Gastroesophageal sphincter (tissue), 4 donors: ENCODE data around the gene FXYD5. TPM values are rescaled to one million over a fixed set of nuclear protein-coding genes. Genes with fewer than 3 reads are reported as not detected.

Experiments
- ATAC-seq: fragments of 150-250 bp; one replicate; pipeline ENCODE4 v1.9.1; 2016; ENCODE audit warnings: mild to moderate bottlenecking, moderate library complexity
- H3K27ac ChIP-seq, 4 donors: fragments of 200-600 bp; sonication (generic) in 3 of 4; 1 replicate in 3 of 4; 2 replicates in 1 of 4; pipeline ENCODE4 v1.5.1; 2016 to 2019
- H3K27me3 ChIP-seq: fragments of 200-600 bp; sonication (generic); one replicate; pipeline ENCODE4 v1.5.1; 2019
- H3K36me3 ChIP-seq, 2 donors: fragments of 200-600 bp; sonication (generic); one replicate each; pipeline ENCODE4 v1.5.1; 2019; ENCODE audit warnings: control low read depth in 1 of 2
- H3K4me1 ChIP-seq, 3 donors: fragments of 200-600 bp; sonication (generic); 1 replicate in 2 of 3; 2 replicates in 1 of 3; pipeline ENCODE4 v1.5.1; 2016 to 2019; ENCODE audit warnings: control low read depth in 2 of 3
- H3K4me3 ChIP-seq, 2 donors: fragments of 200-600 bp; sonication (generic); one replicate each; pipeline ENCODE4 v1.5.1; 2019; ENCODE audit warnings: mild to moderate bottlenecking in 1 of 2, moderate library complexity in 1 of 2
- H3K9me3 ChIP-seq, 3 donors: fragments of 200-600 bp; sonication (generic); one replicate each; pipeline ENCODE4 v1.5.1; 2017 to 2019; ENCODE audit warnings: control low read depth in 2 of 3
- CTCF ChIP-seq, 4 experiments: fragments of 200-600 bp in 2 of 4; fragments of 450-650 bp in 2 of 4; sonication (generic) in 1 of 4; IDR thresholded peaks; one replicate each; pipeline ENCODE4 v1.5.1; 2017 to 2019; ENCODE audit warnings: antibody characterized with exemption in 4 of 4, mild to moderate bottlenecking in 2 of 4, moderate library complexity in 2 of 4
- EP300 ChIP-seq: sonication (generic); formaldehyde crosslinking; IDR thresholded peaks from one replicate; pipeline ENCODE4 v1.6.1; 2017; ENCODE audit warnings: antibody characterized with exemption, mild to moderate bottlenecking
- POLR2A ChIP-seq, 2 donors: fragments of 450-650 bp; IDR thresholded peaks; one replicate each; pipeline ENCODE4 v1.6.1; 2017; ENCODE audit warnings: antibody characterized with exemption in 2 of 2, mild to moderate bottlenecking in 2 of 2, moderate library complexity in 1 of 2
- POLR2AphosphoS5 ChIP-seq: sonication (generic); formaldehyde crosslinking; IDR thresholded peaks from one replicate; pipeline ENCODE4 v1.6.1; 2017; ENCODE audit warnings: antibody characterized with exemption
- WGBS, 2 donors: methylation state at CpG; one replicate each; pipeline ENCODE4 v1.1.5; 2018; ENCODE audit warnings: low coverage in 1 of 2; 5-methylcytosine and 5-hydroxymethylcytosine counted together
- total RNA-seq, 4 donors: library from RNA; depleted of rRNA; stranded (reverse); fragments of >200 nt; gene quantifications; one replicate each; pipeline ENCODE4 v1.1.0, GENCODE V29; 2016

FXYD5 gene
- total RNA-seq, 4 donors from 2014 or later, result 18.8 to 42.5 (median 33.0) TPM

GRCh38 chr19:35123573-35123972 is 31.0 kb upstream of the FXYD5 start:
- Histone ChIP-seq H3K27ac (peak overlapping the region in 3 of 4 donors; percentile 79 to 91 (median 79)), H3K36me3 (no peaks in the 10 kb centered on the region), H3K27me3 (no peaks in the 10 kb centered on the region), H3K9me3 (no peaks in the 10 kb centered on the region), H3K4me3 (peak overlapping the region in 1 of 2 donors; percentile 53), H3K4me1 (peaks cover 0 to 60% (median 4%) of the 10 kb centered on the region in 3 donors)
- peak; percentile 17 for ATAC-seq
- TF ChIP-seq POLR2AphosphoS5, result peak; percentile 36
- TF ChIP-seq EP300, result no peak
- TF ChIP-seq CTCF (IDR thresholded peaks at IDR 0.05), result no peak
- 58 to 84% methylated on average over 3 of the region's 5 CpGs for WGBS, 2 donors

- 7 to 15% methylated on average over 4 to 12 of the region's 42 CpGs for WGBS, 2 donors
- H3K27ac ChIP-seq, result peak overlapping the region; percentile 62 to 91 (median 79)
- H3K27me3 ChIP-seq, result no peaks in the 10 kb centered on the region
- no peaks in the 10 kb centered on the region for H3K9me3 ChIP-seq
- H3K4me1 ChIP-seq, result peaks cover 0 to 60% (median 4%) of the 10 kb centered on the region in 3 donors
- TF ChIP-seq CTCF (IDR thresholded peaks at IDR 0.05), result no peak
- TF ChIP-seq POLR2AphosphoS5, result peak; percentile 95
- no peak for TF ChIP-seq EP300
- TF ChIP-seq POLR2A (IDR thresholded peaks at IDR 0.05), result peak; percentile 74 to 79
- ATAC-seq, result peak; percentile 90
- peak overlapping the region; percentile 53 to 55 for H3K4me3 ChIP-seq
- no peaks in the 10 kb centered on the region for H3K36me3 ChIP-seq
These were observed 30.2 kb upstream of the FXYD5 start for GRCh38 chr19:35124098-35125060.

- H3K9me3 ChIP-seq, result no peaks in the 10 kb centered on the region
- no peaks in the 10 kb centered on the region for H3K27me3 ChIP-seq
- H3K4me1 ChIP-seq, result peaks cover 0 to 56% (median 4%) of the 10 kb centered on the region in 3 donors
- no peak for ATAC-seq
- 80% methylated on average over 5 of the region's 19 CpGs; no CpG with 5 or more reads in 1 of the 2 donors for WGBS, 2 donors
- peak overlapping the region in 1 of 2 donors; percentile 53 for H3K4me3 ChIP-seq
- no peak for TF ChIP-seq POLR2AphosphoS5
- TF ChIP-seq CTCF (IDR thresholded peaks at IDR 0.05), result no peak
- TF ChIP-seq POLR2A (IDR thresholded peaks at IDR 0.05), result no peak
- H3K27ac ChIP-seq, result peak overlapping the region in 3 of 4 donors; percentile 79 to 91 (median 79)
- no peaks in the 10 kb centered on the region for H3K36me3 ChIP-seq
These were observed 29.2 kb upstream of the FXYD5 start for GRCh38 chr19:35125270-35125717.

GRCh38 chr19:35125749-35126623 is 28.5 kb upstream of the FXYD5 start:
- no peak for ATAC-seq
- peaks cover 0 to 49% (median 4%) of the 10 kb centered on the region in 3 donors for H3K4me1 ChIP-seq
- TF ChIP-seq EP300 (no peak), POLR2AphosphoS5 (no peak), CTCF (IDR thresholded peaks at IDR 0.05) (no peak), POLR2A (IDR thresholded peaks at IDR 0.05) (no peak)
- no peaks in the 10 kb centered on the region for H3K27me3 ChIP-seq
- H3K36me3 ChIP-seq, result no peaks in the 10 kb centered on the region
- H3K9me3 ChIP-seq, result no peaks in the 10 kb centered on the region
- 80 to 89% methylated on average over 3 to 4 of the region's 35 CpGs for WGBS, 2 donors
- H3K27ac ChIP-seq, result peak overlapping the region in 3 of 4 donors; percentile 79 to 91 (median 79)
- H3K4me3 ChIP-seq, result peak overlapping the region in 1 of 2 donors; percentile 30
